Psoas muscle (tissue), 8 donors: ENCODE measurements around the gene UQCRHL. TPM values are rescaled to one million over a fixed set of nuclear protein-coding genes. Genes with fewer than 3 reads are reported as not detected.

Experiments
- ATAC-seq, 4 donors: fragments of 200-7000 bp; cut with Tn5 transposase; one replicate each; pipeline ENCODE4 v1.9.1; 2020; ENCODE audit warnings: moderate library complexity in 3 of 4, mild to moderate bottlenecking in 2 of 4
- DNase-seq, 2 donors: peaks; one replicate each; pipeline ENCODE4 v3.0.0-alpha.2; 2020
- H3K27ac ChIP-seq: fragments of 200-600 bp; one replicate; pipeline ENCODE4 v1.8.0; 2022
- H3K27me3 ChIP-seq, 3 donors: fragments of 200-600 bp in 1 of 3; one replicate each; pipeline versions ENCODE4 v1.6.1 to v1.8.0; 2013 to 2022; ENCODE audit warnings: low read length in 2 of 3, mild to moderate bottlenecking in 2 of 3, moderate library complexity in 1 of 3; ENCODE audit not compliant: insufficient read depth in 3 of 3
- H3K36me3 ChIP-seq, 2 donors: fragments of 200-600 bp in 1 of 2; one replicate each; pipeline versions ENCODE4 v1.6.1 to v1.8.0; 2013 to 2022; ENCODE audit warnings: low read depth in 1 of 2, mild to moderate bottlenecking in 1 of 2, moderate library complexity in 1 of 2; ENCODE audit not compliant: insufficient read depth in 1 of 2
- H3K4me1 ChIP-seq: fragments of 200-600 bp; one replicate; pipeline ENCODE4 v1.8.0; 2022
- H3K4me3 ChIP-seq: fragments of 200-600 bp; one replicate; pipeline ENCODE4 v1.8.0; 2022; ENCODE audit warnings: mild to moderate bottlenecking
- H3K9me3 ChIP-seq: fragments of 200-600 bp; one replicate; pipeline ENCODE4 v1.8.0; 2022
- WGBS, 3 donors: extraction: QIAGEN DNeasy Blood & Tissue Kit; methylation state at CpG; one replicate each; pipeline versions ENCODE4 v1.1.6 to v1.1.7; 2013; 5-methylcytosine and 5-hydroxymethylcytosine counted together
- intact Hi-C, 2 donors: fragments of 100-400 bp; cut with DNase I; formaldehyde crosslinking; loops; one replicate each; pipeline versions ENCODE4 v1.11.0 to v1.14.2; 2022
- polyA plus RNA-seq, 3 donors: library from polyadenylated mRNA; stranded (reverse); fragments of 200-250 nt; gene quantifications; one replicate each; pipeline ENCODE4 v1.2.3, GENCODE V29; 2013
- total RNA-seq, 4 donors: library from RNA; stranded (reverse); fragmentation: NEBNext Ultra II Directional in 2 of 4; extraction: Animal tissue kit (Norgen Biotek cat#: 25700) in 2 of 4; gene quantifications; one replicate each; pipeline versions ENCODE4 v1.2.1 to v1.2.4, GENCODE V29; 2021 to 2023
- TF ChIP-seq, protein P1 (sequence below): fragments of 200-600 bp; IDR thresholded peaks from one replicate; pipeline ENCODE4 v1.8.0; 2022; ENCODE audit warnings: antibody characterized with exemption
- donor health status: healthy with polysubstance abuse.
- donor health status: DM: no; HTN: no; CAD: no; lungs with moderate emphysema.
- donor health status: Bipolar disorder and iron deficiency.
- donor health status: healthy.
- donor health status: DM: yes; HTN: yes; CAD: no.
- donor health status: DM: no; HTN: no; CAD: no.
- donor health status: DM: no; HTN: no; CAD: no.
- donor health status: DM: yes; HTN: yes; CAD: no.

UQCRHL gene
- total and polyA plus RNA-seq, 7 donors: 0.97 to 7.1 (median 2.8) TPM

DNA sequence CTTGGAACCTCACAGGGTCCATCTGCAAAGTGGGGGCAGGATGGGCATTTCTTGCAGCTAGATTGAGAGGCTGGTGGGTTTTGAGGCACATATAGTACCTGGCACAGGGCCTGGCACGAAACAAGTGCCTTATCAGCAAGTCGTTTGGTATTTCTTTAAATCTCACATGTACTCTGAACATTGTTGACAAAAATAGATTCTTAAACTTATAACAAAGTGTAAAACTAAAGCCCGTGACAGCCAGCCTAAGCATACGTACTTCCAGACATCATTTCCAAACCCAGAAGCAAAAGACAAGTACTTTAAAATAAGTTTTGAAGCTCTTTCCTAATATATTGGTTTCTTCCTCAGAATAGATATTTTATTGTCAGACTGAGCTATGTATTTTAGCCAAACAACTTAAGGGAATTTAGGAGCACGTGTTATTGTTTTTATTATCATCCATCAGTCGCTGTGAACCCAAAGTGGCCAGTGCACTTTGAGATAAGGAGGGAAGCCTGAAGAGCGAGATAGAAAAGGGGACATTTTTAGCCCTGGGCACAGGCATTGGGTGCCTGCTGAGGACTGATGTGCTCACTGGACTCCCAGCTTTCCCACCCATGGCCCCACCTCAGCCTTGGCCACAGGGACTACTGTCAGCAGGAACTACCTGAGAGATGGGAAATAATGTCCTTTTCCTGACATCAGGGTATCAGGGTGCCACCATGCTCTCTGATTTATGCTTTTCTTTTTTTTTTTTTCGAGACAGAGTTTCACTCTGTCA is 45.9 kb downstream of the UQCRHL start:
- Histone ChIP-seq H3K27me3 (peaks cover 0 to 44% (median 19%) of the 10 kb centered on the region in 3 donors), H3K27ac (no peak overlapping the region), H3K4me1 (peaks cover 8% of the 10 kb centered on the region), H3K4me3 (no peak overlapping the region), H3K36me3 (no peaks in the 10 kb centered on the region), H3K9me3 (no peaks in the 10 kb centered on the region)
- ATAC-seq: no peak
- no peak for DNase-seq
- intact Hi-C loops: no loop called here
- TF ChIP-seq, protein P1, sequence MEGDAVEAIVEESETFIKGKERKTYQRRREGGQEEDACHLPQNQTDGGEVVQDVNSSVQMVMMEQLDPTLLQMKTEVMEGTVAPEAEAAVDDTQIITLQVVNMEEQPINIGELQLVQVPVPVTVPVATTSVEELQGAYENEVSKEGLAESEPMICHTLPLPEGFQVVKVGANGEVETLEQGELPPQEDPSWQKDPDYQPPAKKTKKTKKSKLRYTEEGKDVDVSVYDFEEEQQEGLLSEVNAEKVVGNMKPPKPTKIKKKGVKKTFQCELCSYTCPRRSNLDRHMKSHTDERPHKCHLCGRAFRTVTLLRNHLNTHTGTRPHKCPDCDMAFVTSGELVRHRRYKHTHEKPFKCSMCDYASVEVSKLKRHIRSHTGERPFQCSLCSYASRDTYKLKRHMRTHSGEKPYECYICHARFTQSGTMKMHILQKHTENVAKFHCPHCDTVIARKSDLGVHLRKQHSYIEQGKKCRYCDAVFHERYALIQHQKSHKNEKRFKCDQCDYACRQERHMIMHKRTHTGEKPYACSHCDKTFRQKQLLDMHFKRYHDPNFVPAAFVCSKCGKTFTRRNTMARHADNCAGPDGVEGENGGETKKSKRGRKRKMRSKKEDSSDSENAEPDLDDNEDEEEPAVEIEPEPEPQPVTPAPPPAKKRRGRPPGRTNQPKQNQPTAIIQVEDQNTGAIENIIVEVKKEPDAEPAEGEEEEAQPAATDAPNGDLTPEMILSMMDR: no peak
- WGBS, 3 donors: 78 to 81% (median 79%) methylated on average over 7 to 8 of the region's 8 CpGs

DNA sequence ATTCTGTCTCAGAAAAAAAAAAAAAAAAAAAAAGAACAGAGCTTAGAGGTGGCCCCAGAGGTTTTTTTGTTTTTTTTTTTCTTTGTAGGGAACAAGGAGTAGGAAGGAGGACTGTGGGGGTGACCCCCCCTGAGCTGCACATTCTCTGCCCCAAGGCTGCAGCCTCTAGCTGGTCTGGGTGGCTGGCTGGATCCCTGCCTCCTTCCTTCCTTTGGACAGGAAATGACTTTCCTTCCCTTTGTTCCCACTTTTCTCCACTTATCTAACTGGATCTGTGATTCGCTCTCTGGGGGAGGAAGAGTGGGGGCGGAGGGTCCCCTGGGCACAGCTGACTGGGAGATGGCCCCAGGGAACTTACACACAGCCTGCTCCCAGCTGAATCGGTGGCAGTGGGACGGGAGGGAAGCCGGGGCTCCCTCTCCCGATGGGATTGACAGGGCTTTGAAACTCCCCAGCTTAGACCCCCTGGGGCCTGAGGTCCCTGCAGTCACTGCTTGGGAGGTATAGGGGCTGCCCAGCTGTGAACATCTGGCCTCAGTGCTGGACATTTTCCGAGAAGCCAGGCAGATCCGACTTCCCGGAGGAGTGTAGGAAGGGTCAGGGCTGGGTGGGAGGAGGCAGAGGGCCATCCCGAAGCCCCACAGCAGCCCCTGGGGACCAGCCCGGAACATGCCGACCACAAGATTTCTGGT is 46.8 kb downstream of the UQCRHL start:
- H3K27ac ChIP-seq: no peak overlapping the region
- intact Hi-C loops: no loop called here
- TF ChIP-seq, protein P1: no peak
- peaks cover 13% of the 10 kb centered on the region for H3K4me1 ChIP-seq
- H3K27me3 ChIP-seq: peaks cover 0 to 44% (median 19%) of the 10 kb centered on the region in 3 donors
- DNase-seq (peak in 1 of 2 donors; percentile 57), ATAC-seq (peak in 1 of 4 donors; percentile 18)
- no peaks in the 10 kb centered on the region for H3K36me3 ChIP-seq
- peak overlapping the region; percentile 66 for H3K4me3 ChIP-seq
- H3K9me3 ChIP-seq: no peaks in the 10 kb centered on the region
- WGBS, 3 donors: 39 to 41% (median 40%) methylated on average over 12 of the region's 12 CpGs

DNA sequence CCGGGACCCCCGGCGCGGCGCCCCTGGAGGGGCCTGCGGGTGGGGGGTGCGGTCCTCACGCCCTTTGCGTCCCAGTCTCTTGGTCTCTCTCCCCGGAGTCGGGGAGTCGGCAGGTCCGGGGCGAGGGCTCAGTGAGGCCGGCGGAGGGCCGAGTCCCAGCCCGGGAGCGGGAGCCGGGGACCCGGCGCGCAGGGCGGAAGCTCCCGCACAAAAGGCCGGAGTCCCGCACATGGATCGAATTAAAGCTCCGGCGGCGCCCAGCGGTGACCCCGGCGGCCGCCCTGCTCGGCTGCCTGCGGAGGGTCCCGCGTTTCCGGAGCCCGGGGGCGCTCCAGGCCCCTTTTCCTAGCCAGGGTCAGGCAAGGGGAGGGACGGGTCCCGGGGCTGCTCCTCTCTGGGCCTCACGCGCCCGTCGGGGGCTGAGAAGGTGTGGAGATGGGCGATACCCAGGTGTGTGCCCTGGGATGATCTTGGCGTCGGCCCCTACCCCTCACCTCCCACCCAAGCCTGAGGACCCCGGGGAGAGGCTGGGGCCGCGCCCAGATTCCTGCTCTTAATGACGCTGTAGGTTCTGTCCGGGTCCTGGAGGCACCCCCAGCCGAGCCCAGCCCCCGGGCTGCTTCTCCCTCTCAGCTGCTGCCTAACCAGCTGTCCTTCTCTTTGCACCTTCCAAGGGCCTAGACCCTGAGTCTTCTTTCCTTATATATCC is 48.3 kb downstream of the UQCRHL start:
- 5 to 7% (median 5%) methylated on average over 40 to 58 of the region's 58 CpGs for WGBS, 3 donors
- H3K27me3 ChIP-seq: peaks cover 0 to 44% (median 19%) of the 10 kb centered on the region in 3 donors
- DNase-seq (no peak), ATAC-seq (peak; percentile 12 to 58 (median 52))
- peak overlapping the region; percentile 0 for H3K27ac ChIP-seq
- no peaks in the 10 kb centered on the region for H3K9me3 ChIP-seq
- TF ChIP-seq, protein P1: no peak
- peaks cover 13% of the 10 kb centered on the region for H3K4me1 ChIP-seq
- H3K36me3 ChIP-seq: no peaks in the 10 kb centered on the region
- H3K4me3 ChIP-seq: peak overlapping the region; percentile 66
- intact Hi-C loops: no loop called here

GRCh38 chr1:15758343-15758931 is 49.0 kb downstream of the UQCRHL start, which contains the start of gene FBLIM1:
FBLIM1 (plus strand) TSS chr1:15758795; CDS start chr1:15764984, 6,189 bp downstream.
- Histone ChIP-seq H3K27me3 (peaks cover 0 to 44% (median 19%) of the 10 kb centered on the region in 3 donors), H3K4me1 (peaks cover 13% of the 10 kb centered on the region)

More at GRCh38 chr1:15758343-15758931, 49.0 kb downstream of the UQCRHL start, which contains the start of gene FBLIM1:
- Histone ChIP-seq H3K9me3 (no peaks in the 10 kb centered on the region), H3K27ac (peak within 1 kb of the TSS; percentile 4), H3K4me3 (peak within 1 kb of the TSS; percentile 66), H3K36me3 (no peaks in the 10 kb centered on the region)
- ATAC-seq: peak in 3 of 4 donors; percentile 7 to 13 (median 13)
- DNase-seq: no peak
- 6 to 27% (median 14%) methylated on average over 20 to 57 of the region's 58 CpGs for WGBS, 3 donors
- intact Hi-C loops: no loop called here
- TF ChIP-seq, protein P1: no peak
